Measurements from ENCODE around the gene SYK. TPM values are rescaled to one million over a fixed set of nuclear protein-coding genes. Genes with fewer than 3 reads are reported as not detected.

SYK gene
- total RNA-seq, 4 donors from 2014 or later: 7.0 to 16.6 (median 8.7) TPM

- Histone ChIP-seq H3K27ac (replicated peaks in 1 of 4) (no peak overlapping the region), H3K4me1 (no peaks in the 10 kb centered on the region), H3K9me3 (no peaks in the 10 kb centered on the region), H3K27me3 (no peaks in the 10 kb centered on the region), H3K36me3 (no peaks in the 10 kb centered on the region), H3K4me3 (no peak overlapping the region)
- WGBS: 9% methylated on average over 4 of the region's 4 CpGs
- DNase-seq (ENCODE audit: extremely low spot score): no peak
- intact Hi-C loops (cut with DNase I): loop anchor here (5.0 to 10.0 kb wide), 4 partner anchors 646 to 1298 kb away; no protein-coding TSS in a partner anchor
- TF ChIP-seq CTCF (IDR thresholded peaks at IDR 0.05) (peak; percentile 74 to 85 (median 79)), POLR2A (IDR thresholded peaks at IDR 0.05; ENCODE audit: low read depth) (no peak)
Measured at GRCh38 chr9:90870621-90871326, 69.2 kb downstream of the SYK start.

GRCh38 chr9:90871327-90871935, 69.8 kb downstream of the SYK start:
- Histone ChIP-seq H3K4me1 (no peaks in the 10 kb centered on the region), H3K4me3 (no peak overlapping the region), H3K9me3 (no peaks in the 10 kb centered on the region), H3K27me3 (no peaks in the 10 kb centered on the region), H3K27ac (replicated peaks in 1 of 4) (no peak overlapping the region), H3K36me3 (no peaks in the 10 kb centered on the region)
- intact Hi-C loops (cut with DNase I): loop anchor here (5.0 to 10.0 kb wide), 4 partner anchors 647 to 1299 kb away; no protein-coding TSS in a partner anchor
- no peak for DNase-seq (ENCODE audit: extremely low spot score)
- WGBS: 59% methylated on average over 3 of the region's 3 CpGs
- no peak for TF ChIP-seq EP300 (IDR thresholded peaks at IDR 0.05)
- no peak for TF ChIP-seq POLR2A (IDR thresholded peaks at IDR 0.05; ENCODE audit: low read depth)
- TF ChIP-seq CTCF (IDR thresholded peaks at IDR 0.05): no peak
- no peak for TF ChIP-seq POLR2AphosphoS5 (IDR thresholded peaks at IDR 0.05)

- H3K36me3 ChIP-seq: no peaks in the 10 kb centered on the region
- no peak overlapping the region for H3K4me3 ChIP-seq
- DNase-seq (ENCODE audit: extremely low spot score): no peak
- no peak for TF ChIP-seq CTCF (IDR thresholded peaks at IDR 0.05)
- TF ChIP-seq POLR2AphosphoS5 (IDR thresholded peaks at IDR 0.05): no peak
- no peak for TF ChIP-seq EP300 (IDR thresholded peaks at IDR 0.05)
- no peaks in the 10 kb centered on the region for H3K27me3 ChIP-seq
- 66% methylated on average over 8 of the region's 8 CpGs for WGBS
- intact Hi-C loops (cut with DNase I): loop anchor here (5.0 to 10.0 kb wide), 4 partner anchors 648 to 1301 kb away; no protein-coding TSS in a partner anchor
- H3K27ac ChIP-seq (replicated peaks in 1 of 4): no peak overlapping the region
- H3K4me1 ChIP-seq: no peaks in the 10 kb centered on the region
- no peaks in the 10 kb centered on the region for H3K9me3 ChIP-seq
Measured at GRCh38 chr9:90872835-90873294, 71.2 kb downstream of the SYK start.

- no peak for DNase-seq (ENCODE audit: extremely low spot score)
- no peak overlapping the region for H3K27ac ChIP-seq (replicated peaks in 1 of 4)
- H3K9me3 ChIP-seq: no peaks in the 10 kb centered on the region
- H3K27me3 ChIP-seq: no peaks in the 10 kb centered on the region
- intact Hi-C loops (cut with DNase I): loop anchor here (5.0 to 10.0 kb wide), 4 partner anchors 649 to 1301 kb away; no protein-coding TSS in a partner anchor
- no peaks in the 10 kb centered on the region for H3K36me3 ChIP-seq
- no peak for TF ChIP-seq CTCF (IDR thresholded peaks at IDR 0.05)
- no peak for TF ChIP-seq EP300 (IDR thresholded peaks at IDR 0.05)
- no peak for TF ChIP-seq POLR2AphosphoS5 (IDR thresholded peaks at IDR 0.05)
- TF ChIP-seq POLR2A (IDR thresholded peaks at IDR 0.05; ENCODE audit: low read depth): no peak
- H3K4me1 ChIP-seq: no peaks in the 10 kb centered on the region
- no peak overlapping the region for H3K4me3 ChIP-seq
- WGBS: 93% methylated on average over 2 of the region's 2 CpGs
Measured at GRCh38 chr9:90873422-90873821, 71.8 kb downstream of the SYK start.
